Measurements from ENCODE around the gene RPTOR.

GRCh38 chr17:80805032-80805751 lies 260.6 kb downstream of the RPTOR start:
- no peak for TF ChIP-seq YY1 (tag by site-specific recombination; IDR thresholded peaks at IDR 0.05)
- no peak for TF ChIP-seq ZBTB21 (tag by site-specific recombination; IDR thresholded peaks at IDR 0.05)
- TF ChIP-seq ZNF248 (tag by site-specific recombination; IDR thresholded peaks at IDR 0.05) = no peak
- TF ChIP-seq GLIS1 (tag by site-specific recombination; IDR thresholded peaks at IDR 0.05) = no peak
- TF ChIP-seq ZNF202 (tag by site-specific recombination; IDR thresholded peaks at IDR 0.05; ENCODE audit: borderline replicate concordance) = no peak
- no peak for TF ChIP-seq ZNF16 (tag by site-specific recombination; IDR thresholded peaks at IDR 0.05; ENCODE audit: low read depth)
- no peak for TF ChIP-seq CTCF (tag by site-specific recombination; IDR thresholded peaks at IDR 0.05)
- TF ChIP-seq ZNF704 (tag by site-specific recombination; IDR thresholded peaks at IDR 0.05) = no peak
- TF ChIP-seq ZNF140 (tag by site-specific recombination; IDR thresholded peaks at IDR 0.05) = no peak
- TF ChIP-seq ZFP37 (tag by site-specific recombination; IDR thresholded peaks at IDR 0.05) = no peak
- no peak for TF ChIP-seq ZNF624 (tag by site-specific recombination; IDR thresholded peaks at IDR 0.05)
- TF ChIP-seq ZNF23 (tag by site-specific recombination; IDR thresholded peaks at IDR 0.05; ENCODE audit: borderline replicate concordance) = no peak
